Cardiac fibroblast (primary cell): ENCODE measurements around the gene HIVEP3.

Experiments used
- DNase-seq, 2 donors: peaks; one replicate each; pipeline versions ENCODE4 v3.0.0 to v3.0.0-alpha.2; 2010; ENCODE audit warnings: low read depth in 2 of 2
- H3K4me3 ChIP-seq, 2 donors: replicated peaks in 1 of 2; 1 replicate in 1 of 2; 2 replicates in 1 of 2; pipeline ENCODE4 v1.5.1; 2011; ENCODE audit warnings: low read depth in 2 of 2, low read length in 2 of 2, mild to moderate bottlenecking in 2 of 2, moderate library complexity in 1 of 2
- CTCF ChIP-seq: IDR thresholded peaks from one replicate; pipeline ENCODE4 v1.5.1; 2011; ENCODE audit warnings: low read depth, mild to moderate bottlenecking, low read length, inconsistent platforms

HIVEP3 gene

GRCh38 chr1:41619511-41620364, 299.0 kb downstream of the HIVEP3 start:
- no peak for DNase-seq
- no peak for TF ChIP-seq CTCF
- H3K4me3 ChIP-seq, result no peak overlapping the region

- no peak for DNase-seq
- no peak for TF ChIP-seq CTCF
- no peak overlapping the region for H3K4me3 ChIP-seq
Measured at GRCh38 chr1:41618871-41619270, 299.9 kb downstream of the HIVEP3 start.

- no peak for TF ChIP-seq CTCF
Measured at GRCh38 chr1:41618066-41618825, 300.5 kb downstream of the HIVEP3 start.

GRCh38 chr1:41617336-41617735, 301.4 kb downstream of the HIVEP3 start:
- no peak for TF ChIP-seq CTCF
- no peak for DNase-seq
- no peak overlapping the region for H3K4me3 ChIP-seq

More at GRCh38 chr1:41618066-41618825, 300.5 kb downstream of the HIVEP3 start:
- H3K4me3 ChIP-seq, result no peak overlapping the region
- DNase-seq, result peak; percentile 54 to 80

- no peak for DNase-seq
- H3K4me3 ChIP-seq, result no peak overlapping the region
- no peak for TF ChIP-seq CTCF
Measured at GRCh38 chr1:41616563-41616962, 302.2 kb downstream of the HIVEP3 start.

GRCh38 chr1:41615981-41616380, 302.7 kb downstream of the HIVEP3 start:
- no peak for TF ChIP-seq CTCF
- H3K4me3 ChIP-seq, result no peak overlapping the region
- DNase-seq, result no peak
